ENCODE measurements around the gene MTHFR. TPM values are rescaled to one million over a fixed set of nuclear protein-coding genes. Genes with fewer than 3 reads are reported as not detected.
A peak's percentile ranks its signal among the peaks of the same experiment; 100 is the strongest.

The MTHFR gene
- total RNA-seq, 1 experiment from 2014 or later: 18.2 TPM

DNA sequence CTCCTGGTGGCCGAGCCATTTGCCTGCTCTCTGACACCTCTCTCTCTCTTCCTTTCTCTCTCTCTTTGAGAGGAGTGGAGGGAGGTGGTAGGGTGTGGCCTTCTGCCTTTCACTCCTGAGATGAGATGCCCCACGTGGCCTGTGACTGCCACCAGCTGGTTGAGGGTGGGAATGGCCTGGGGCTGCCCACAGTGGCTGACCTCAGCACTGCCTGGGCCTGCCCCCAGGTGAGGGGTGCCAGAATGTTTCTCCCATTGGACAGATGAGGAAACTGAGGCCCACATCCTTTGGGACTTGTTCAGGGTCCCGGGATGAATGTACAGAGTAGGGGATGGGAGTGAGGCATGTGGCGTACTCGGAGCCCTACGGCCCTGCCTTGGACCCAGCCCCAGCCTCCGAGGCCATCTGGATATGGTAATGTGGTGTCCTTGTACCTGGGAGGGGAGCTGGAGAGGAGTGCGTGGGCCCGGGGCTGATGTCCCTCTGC, 56.5 kb downstream of the MTHFR start:
- no peak overlapping the region for H2BK120ac ChIP-seq (ENCODE audit: low read depth, low read length, poor library complexity, severe bottlenecking)
- no peak overlapping the region for H3K4me2 ChIP-seq (ENCODE audit: insufficient read depth, insufficient read length, low read length)
- H3K56ac ChIP-seq (ENCODE audit: insufficient read length, low read depth, low read length): no peak overlapping the region
- no peak overlapping the region for H2BK15ac ChIP-seq (ENCODE audit: low read depth, low read length)
- H2BK5ac ChIP-seq (ENCODE audit: insufficient read length, low read length): no peak overlapping the region
- no peak overlapping the region for H3K23ac ChIP-seq (ENCODE audit: insufficient read length, low read depth, low read length)
- Mint-ChIP-seq H3K27me3 (ENCODE audit: low read depth) (no peaks in the 10 kb centered on the region; the same call in 1 of the 2 replicates), H3K4me1 (peaks cover 19 to 31% of the 10 kb centered on the region in 2 experiments), H3K36me3 (ENCODE audit: insufficient read depth in 1 of 3, low read depth in 3 of 3) (peaks cover 9 to 43% (median 39%) of the 10 kb centered on the region in 3 experiments; a peak in 6 of 7 replicates), H3K27ac (peak overlapping the region in 1 of 3 experiments; percentile 12; a peak in 1 of 7 replicates), H3K4me3 (no peak overlapping the region), H3K9me3 (no peaks in the 10 kb centered on the region)
- no peak overlapping the region for H4K8ac ChIP-seq (replicated peaks; ENCODE audit: insufficient read length, low read depth, low read length)
- no peaks in the 10 kb centered on the region for H3K79me2 ChIP-seq (ENCODE audit: insufficient read depth, low read length)
- no peaks in the 10 kb centered on the region for H3K27me3 ChIP-seq (ENCODE audit: insufficient read depth, low read length)
- no peaks in the 10 kb centered on the region for H3K23me2 ChIP-seq (ENCODE audit: insufficient read length, low read depth, low read length, poor library complexity, severe bottlenecking)
- H4K91ac ChIP-seq (ENCODE audit: insufficient read length, low read depth, low read length): no peak overlapping the region
- H3K9me3 ChIP-seq (ENCODE audit: control insufficient read depth, low read depth, low read length): no peaks in the 10 kb centered on the region
- no peak overlapping the region for H3K14ac ChIP-seq (ENCODE audit: insufficient read depth, low read length)
- H3K79me1 ChIP-seq (ENCODE audit: insufficient read depth, low read depth, low read length, poor library complexity, severe bottlenecking): no peaks in the 10 kb centered on the region
- TF ChIP-seq, protein P1, sequence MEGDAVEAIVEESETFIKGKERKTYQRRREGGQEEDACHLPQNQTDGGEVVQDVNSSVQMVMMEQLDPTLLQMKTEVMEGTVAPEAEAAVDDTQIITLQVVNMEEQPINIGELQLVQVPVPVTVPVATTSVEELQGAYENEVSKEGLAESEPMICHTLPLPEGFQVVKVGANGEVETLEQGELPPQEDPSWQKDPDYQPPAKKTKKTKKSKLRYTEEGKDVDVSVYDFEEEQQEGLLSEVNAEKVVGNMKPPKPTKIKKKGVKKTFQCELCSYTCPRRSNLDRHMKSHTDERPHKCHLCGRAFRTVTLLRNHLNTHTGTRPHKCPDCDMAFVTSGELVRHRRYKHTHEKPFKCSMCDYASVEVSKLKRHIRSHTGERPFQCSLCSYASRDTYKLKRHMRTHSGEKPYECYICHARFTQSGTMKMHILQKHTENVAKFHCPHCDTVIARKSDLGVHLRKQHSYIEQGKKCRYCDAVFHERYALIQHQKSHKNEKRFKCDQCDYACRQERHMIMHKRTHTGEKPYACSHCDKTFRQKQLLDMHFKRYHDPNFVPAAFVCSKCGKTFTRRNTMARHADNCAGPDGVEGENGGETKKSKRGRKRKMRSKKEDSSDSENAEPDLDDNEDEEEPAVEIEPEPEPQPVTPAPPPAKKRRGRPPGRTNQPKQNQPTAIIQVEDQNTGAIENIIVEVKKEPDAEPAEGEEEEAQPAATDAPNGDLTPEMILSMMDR (conservative IDR thresholded peaks at IDR 0.05): peak; percentile 72
- H2AFZ ChIP-seq (ENCODE audit: low read length): no peak overlapping the region
- H3K4me1 ChIP-seq (ENCODE audit: insufficient read depth, low read length): no peaks in the 10 kb centered on the region; the same call in 1 of the 2 replicates
- H4K20me1 ChIP-seq (ENCODE audit: control insufficient read depth, insufficient read depth, insufficient read length): no peaks in the 10 kb centered on the region
- H3K4ac ChIP-seq (ENCODE audit: low read depth, low read length): no peak overlapping the region
- H3K27ac ChIP-seq (ENCODE audit: insufficient read length, low read depth, low read length): no peak overlapping the region
- peak; percentile 70 for DNase-seq
- H2BK20ac ChIP-seq (ENCODE audit: low read depth, low read length, poor library complexity, severe bottlenecking): no peak overlapping the region
- no peak overlapping the region for H3K9ac ChIP-seq (ENCODE audit: extremely low read depth, insufficient read length, low read length)
- H4K5ac ChIP-seq (ENCODE audit: insufficient read length, low read depth, low read length): no peak overlapping the region
- H2BK12ac ChIP-seq (ENCODE audit: insufficient read length, low read depth, low read length): no peak overlapping the region
- no CpG with 5 or more reads among the region's 9 CpGs for WGBS (ENCODE audit: extremely low coverage, insufficient read length, low lambda C conversion rate)
- no peak overlapping the region for H2AK5ac ChIP-seq (ENCODE audit: insufficient read length, low read length)
- no peak overlapping the region for H3T11ph ChIP-seq (ENCODE audit: low read length)
- H3K18ac ChIP-seq (ENCODE audit: insufficient read length, low read depth, low read length): no peak overlapping the region
